Measurements from ENCODE around the gene SLC6A17.

Gene SLC6A17

GRCh38 chr1:110218739-110219138 lies 68.4 kb downstream of the SLC6A17 start:
- H3K4me3 ChIP-seq (ENCODE audit: low read length), result no peak overlapping the region
- no peak for DNase-seq (ENCODE audit: low read depth)
- TF ChIP-seq, protein P1, sequence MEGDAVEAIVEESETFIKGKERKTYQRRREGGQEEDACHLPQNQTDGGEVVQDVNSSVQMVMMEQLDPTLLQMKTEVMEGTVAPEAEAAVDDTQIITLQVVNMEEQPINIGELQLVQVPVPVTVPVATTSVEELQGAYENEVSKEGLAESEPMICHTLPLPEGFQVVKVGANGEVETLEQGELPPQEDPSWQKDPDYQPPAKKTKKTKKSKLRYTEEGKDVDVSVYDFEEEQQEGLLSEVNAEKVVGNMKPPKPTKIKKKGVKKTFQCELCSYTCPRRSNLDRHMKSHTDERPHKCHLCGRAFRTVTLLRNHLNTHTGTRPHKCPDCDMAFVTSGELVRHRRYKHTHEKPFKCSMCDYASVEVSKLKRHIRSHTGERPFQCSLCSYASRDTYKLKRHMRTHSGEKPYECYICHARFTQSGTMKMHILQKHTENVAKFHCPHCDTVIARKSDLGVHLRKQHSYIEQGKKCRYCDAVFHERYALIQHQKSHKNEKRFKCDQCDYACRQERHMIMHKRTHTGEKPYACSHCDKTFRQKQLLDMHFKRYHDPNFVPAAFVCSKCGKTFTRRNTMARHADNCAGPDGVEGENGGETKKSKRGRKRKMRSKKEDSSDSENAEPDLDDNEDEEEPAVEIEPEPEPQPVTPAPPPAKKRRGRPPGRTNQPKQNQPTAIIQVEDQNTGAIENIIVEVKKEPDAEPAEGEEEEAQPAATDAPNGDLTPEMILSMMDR (conservative IDR thresholded peaks at IDR 0.05; ENCODE audit: low read length), result no peak

DNA sequence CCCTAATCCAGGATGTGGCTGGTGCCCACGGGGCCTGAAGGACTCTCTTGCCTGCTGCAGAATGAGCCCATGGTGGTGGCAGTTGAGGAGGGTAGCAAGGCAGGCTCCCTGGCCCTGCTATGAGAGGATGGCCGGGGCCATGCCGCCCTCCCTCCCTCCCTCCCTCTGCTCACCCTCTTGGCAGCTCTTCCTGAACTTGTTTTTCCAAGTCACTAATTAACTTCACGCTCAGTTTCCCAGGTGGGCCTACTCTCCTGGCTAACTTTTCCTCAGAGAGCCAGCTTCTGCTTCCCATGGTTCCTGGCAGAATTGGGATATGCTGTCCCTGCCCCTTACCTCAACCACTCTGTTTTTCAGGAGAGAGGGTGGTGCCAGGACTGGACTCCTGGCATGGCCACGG lies 70.0 kb downstream of the SLC6A17 start:
- TF ChIP-seq, protein P1 (conservative IDR thresholded peaks at IDR 0.05; ENCODE audit: low read length), result no peak
- DNase-seq (ENCODE audit: low read depth), result no peak
- no peak overlapping the region for H3K4me3 ChIP-seq (ENCODE audit: low read length)

DNA sequence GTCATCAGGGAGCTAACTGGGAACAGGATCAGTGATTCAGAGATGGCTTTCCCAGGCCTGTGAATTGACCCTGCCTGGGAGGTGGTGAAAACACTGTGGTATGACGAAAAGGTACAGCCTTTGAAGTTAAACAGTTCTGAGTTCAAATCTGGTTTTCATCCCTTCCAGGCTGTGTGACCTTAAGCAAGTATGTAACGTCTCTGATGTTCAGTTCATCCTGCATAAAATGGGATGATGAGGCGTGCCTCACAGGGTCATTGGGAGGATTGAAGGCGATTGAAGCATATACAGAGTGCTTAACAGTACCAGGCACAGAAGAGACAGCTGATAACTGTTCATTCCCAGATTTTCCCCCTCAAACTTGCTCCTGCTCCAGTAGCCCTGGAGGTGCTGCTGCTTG lies 70.8 kb downstream of the SLC6A17 start:
- TF ChIP-seq, protein P1 (conservative IDR thresholded peaks at IDR 0.05; ENCODE audit: low read length), result no peak
- DNase-seq (ENCODE audit: low read depth), result no peak
- no peak overlapping the region for H3K4me3 ChIP-seq (ENCODE audit: low read length)

DNA sequence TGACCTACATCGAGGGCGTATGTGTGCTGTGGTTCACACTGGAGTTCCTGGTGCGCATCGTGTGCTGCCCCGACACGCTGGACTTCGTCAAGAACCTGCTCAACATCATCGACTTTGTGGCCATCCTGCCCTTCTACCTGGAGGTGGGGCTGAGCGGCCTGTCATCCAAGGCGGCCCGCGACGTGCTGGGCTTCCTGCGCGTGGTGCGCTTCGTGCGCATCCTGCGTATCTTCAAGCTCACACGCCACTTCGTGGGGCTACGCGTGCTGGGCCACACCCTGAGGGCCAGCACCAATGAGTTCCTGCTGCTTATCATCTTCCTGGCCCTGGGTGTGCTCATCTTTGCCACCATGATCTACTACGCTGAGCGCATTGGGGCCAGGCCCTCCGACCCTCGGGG lies 72.8 kb downstream of the SLC6A17 start:
- H3K4me3 ChIP-seq (ENCODE audit: low read length), result no peak overlapping the region
- TF ChIP-seq, protein P1 (conservative IDR thresholded peaks at IDR 0.05; ENCODE audit: low read length), result no peak
- no peak for DNase-seq (ENCODE audit: low read depth)

- H3K4me3 ChIP-seq (ENCODE audit: low read length), result no peak overlapping the region
- DNase-seq (ENCODE audit: low read depth), result no peak
- TF ChIP-seq, protein P1 (conservative IDR thresholded peaks at IDR 0.05; ENCODE audit: low read length), result no peak
Observed at GRCh38 chr1:110223581-110223980, 73.3 kb downstream of the SLC6A17 start.

DNA sequence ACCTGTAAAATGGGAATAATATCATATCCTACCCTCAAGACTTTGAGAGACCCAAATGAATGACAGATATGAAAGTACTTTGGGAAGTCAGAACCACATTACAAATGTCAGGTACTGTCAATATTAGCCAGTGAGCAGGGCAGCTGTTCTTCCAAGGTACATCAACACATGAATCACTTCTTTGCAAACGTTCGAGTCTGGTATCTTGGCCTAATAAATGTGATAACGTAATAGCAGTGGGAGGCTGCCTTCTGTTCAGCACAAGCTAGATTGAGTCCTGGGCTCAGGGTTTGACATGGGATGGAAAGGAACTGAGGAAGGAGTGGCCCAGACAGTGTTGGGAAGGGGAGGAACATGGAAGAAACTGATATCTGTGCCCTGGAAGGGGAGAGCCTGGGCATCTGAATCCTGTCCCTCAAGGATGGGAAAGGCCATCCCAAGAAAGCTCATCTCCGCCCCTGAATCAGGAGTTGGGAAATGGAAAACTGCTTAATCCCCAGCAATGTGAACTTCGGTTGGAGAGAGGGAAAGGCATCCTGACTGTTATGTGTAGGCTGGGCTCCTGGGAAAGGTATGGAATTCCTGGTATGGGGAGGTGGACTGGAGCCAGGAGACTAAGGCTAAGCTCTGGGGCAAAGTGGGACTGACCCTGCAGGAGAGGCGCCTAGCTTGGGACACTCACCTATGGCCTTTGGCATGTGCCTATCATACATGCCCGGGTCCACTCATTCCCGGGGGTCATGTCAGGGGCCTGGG lies 74.1 kb downstream of the SLC6A17 start:
- no peak overlapping the region for H3K4me3 ChIP-seq (ENCODE audit: low read length)
- DNase-seq (ENCODE audit: low read depth), result no peak
- TF ChIP-seq, protein P1 (conservative IDR thresholded peaks at IDR 0.05; ENCODE audit: low read length), result no peak

GRCh38 chr1:110225212-110225611 lies 74.9 kb downstream of the SLC6A17 start:
- no peak for DNase-seq (ENCODE audit: low read depth)
- TF ChIP-seq, protein P1 (conservative IDR thresholded peaks at IDR 0.05; ENCODE audit: low read length), result no peak

More at GRCh38 chr1:110225212-110225611, 74.9 kb downstream of the SLC6A17 start:
- no peak overlapping the region for H3K4me3 ChIP-seq (ENCODE audit: low read length)

Measured in AG10803 (cell line).